Esophagus muscularis mucosa (tissue), 4 donors: ENCODE measurements around the gene DMAC2L. TPM values are rescaled to one million over a fixed set of nuclear protein-coding genes. Genes with fewer than 3 reads are reported as not detected.

Experiments
- DNase-seq: peaks from one replicate; pipeline ENCODE4 v3.0.0-alpha.2; 2017; ENCODE audit errors: extremely low spot score
- H3K27ac ChIP-seq, 4 donors: fragments of 200-600 bp; sonication (generic); replicated peaks in 1 of 4; 1 replicate in 3 of 4; 2 replicates in 1 of 4; pipeline ENCODE4 v1.5.1; 2016 to 2019; ENCODE audit warnings: mild to moderate bottlenecking in 1 of 4
- H3K27me3 ChIP-seq, 4 donors: fragments of 200-600 bp; sonication (generic); one replicate each; pipeline versions ENCODE4 v1.5.1 to v1.6.0; 2016 to 2019
- H3K36me3 ChIP-seq, 4 donors: fragments of 200-600 bp; sonication (generic); one replicate each; pipeline ENCODE4 v1.5.1; 2016 to 2019
- H3K4me1 ChIP-seq, 4 donors: fragments of 200-600 bp; sonication (generic); one replicate each; pipeline ENCODE4 v1.5.1; 2016 to 2019
- H3K4me3 ChIP-seq, 4 donors: fragments of 200-600 bp; sonication (generic); 1 replicate in 2 of 4; 2 replicates in 2 of 4; pipeline ENCODE4 v1.5.1; 2016 to 2019; ENCODE audit warnings: mild to moderate bottlenecking in 4 of 4, moderate library complexity in 1 of 4
- H3K9me3 ChIP-seq, 4 donors: fragments of 200-600 bp; sonication (generic); 1 replicate in 3 of 4; 2 replicates in 1 of 4; pipeline ENCODE4 v1.5.1; 2016 to 2019
- EP300 ChIP-seq: sonication (generic); formaldehyde crosslinking; IDR thresholded peaks from one replicate; pipeline ENCODE4 v1.6.1; 2017; ENCODE audit warnings: antibody characterized with exemption
- POLR2A ChIP-seq: fragments of 450-650 bp; IDR thresholded peaks from one replicate; pipeline ENCODE4 v1.6.1; 2017; ENCODE audit warnings: antibody characterized with exemption, moderate library complexity, mild to moderate bottlenecking, low read depth
- POLR2AphosphoS5 ChIP-seq, 2 donors: sonication (generic); formaldehyde crosslinking; IDR thresholded peaks; one replicate each; pipeline ENCODE4 v1.6.1; 2017; ENCODE audit warnings: antibody characterized with exemption in 2 of 2
- WGBS: methylation state at CpG from one replicate; pipeline ENCODE4 v1.1.5; 2018; 5-methylcytosine and 5-hydroxymethylcytosine counted together
- intact Hi-C: fragments of 100-400 bp; cut with DNase I; formaldehyde crosslinking; loops from one replicate; pipeline ENCODE4 v1.15.1; 2023
- total RNA-seq, 4 donors: library from RNA; depleted of rRNA; stranded (reverse); fragments of >200 nt; gene quantifications; one replicate each; pipeline versions ENCODE4 v1.1.0 to v1.2.1, GENCODE V29; 2016
- TF ChIP-seq, protein P1 (sequence below), 3 experiments: fragments of 200-600 bp in 2 of 3; fragments of 450-650 bp in 1 of 3; sonication (generic) in 2 of 3; IDR thresholded peaks; one replicate each; pipeline ENCODE4 v1.5.1; 2017 to 2019; ENCODE audit warnings: antibody characterized with exemption in 3 of 3, mild to moderate bottlenecking in 2 of 3, moderate library complexity in 1 of 3

The DMAC2L gene
- total RNA-seq, 4 donors from 2014 or later, result 9.9 to 33.6 (median 14.6) TPM

DNA sequence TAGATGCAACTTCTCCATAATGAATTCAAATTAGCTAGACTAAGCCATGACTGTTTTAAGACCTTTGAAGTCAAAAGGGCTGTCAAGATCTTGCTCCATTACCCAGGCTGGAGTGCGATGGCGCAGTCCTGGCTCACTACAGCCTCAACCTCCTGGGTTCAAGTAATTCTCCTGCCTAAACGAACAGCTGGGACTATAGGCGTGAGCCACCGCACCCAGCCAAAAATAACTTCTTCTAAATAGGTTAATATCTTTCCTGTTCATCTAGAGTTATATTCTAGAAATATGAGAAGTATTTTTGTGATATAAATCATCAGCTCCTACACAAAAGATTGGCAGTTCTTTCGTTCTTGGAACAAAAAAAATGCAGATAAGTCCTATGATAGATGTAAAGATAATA lies 41.2 kb upstream of the DMAC2L start:
- Histone ChIP-seq H3K27ac (no peak overlapping the region), H3K4me3 (no peak overlapping the region), H3K4me1 (no peaks in the 10 kb centered on the region), H3K9me3 (no peaks in the 10 kb centered on the region), H3K27me3 (no peaks in the 10 kb centered on the region), H3K36me3 (peaks cover 0 to 13% (median 0%) of the 10 kb centered on the region in 4 donors)
- 96% methylated on average over 6 of the region's 6 CpGs for WGBS
- no peak for TF ChIP-seq EP300
- no peak for TF ChIP-seq POLR2AphosphoS5 (IDR thresholded peaks at IDR 0.05)
- no peak for TF ChIP-seq POLR2A
- TF ChIP-seq, protein P1, sequence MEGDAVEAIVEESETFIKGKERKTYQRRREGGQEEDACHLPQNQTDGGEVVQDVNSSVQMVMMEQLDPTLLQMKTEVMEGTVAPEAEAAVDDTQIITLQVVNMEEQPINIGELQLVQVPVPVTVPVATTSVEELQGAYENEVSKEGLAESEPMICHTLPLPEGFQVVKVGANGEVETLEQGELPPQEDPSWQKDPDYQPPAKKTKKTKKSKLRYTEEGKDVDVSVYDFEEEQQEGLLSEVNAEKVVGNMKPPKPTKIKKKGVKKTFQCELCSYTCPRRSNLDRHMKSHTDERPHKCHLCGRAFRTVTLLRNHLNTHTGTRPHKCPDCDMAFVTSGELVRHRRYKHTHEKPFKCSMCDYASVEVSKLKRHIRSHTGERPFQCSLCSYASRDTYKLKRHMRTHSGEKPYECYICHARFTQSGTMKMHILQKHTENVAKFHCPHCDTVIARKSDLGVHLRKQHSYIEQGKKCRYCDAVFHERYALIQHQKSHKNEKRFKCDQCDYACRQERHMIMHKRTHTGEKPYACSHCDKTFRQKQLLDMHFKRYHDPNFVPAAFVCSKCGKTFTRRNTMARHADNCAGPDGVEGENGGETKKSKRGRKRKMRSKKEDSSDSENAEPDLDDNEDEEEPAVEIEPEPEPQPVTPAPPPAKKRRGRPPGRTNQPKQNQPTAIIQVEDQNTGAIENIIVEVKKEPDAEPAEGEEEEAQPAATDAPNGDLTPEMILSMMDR (IDR thresholded peaks at IDR 0.05), result no peak
- intact Hi-C loops, result no loop called here
- no peak for DNase-seq

DNA sequence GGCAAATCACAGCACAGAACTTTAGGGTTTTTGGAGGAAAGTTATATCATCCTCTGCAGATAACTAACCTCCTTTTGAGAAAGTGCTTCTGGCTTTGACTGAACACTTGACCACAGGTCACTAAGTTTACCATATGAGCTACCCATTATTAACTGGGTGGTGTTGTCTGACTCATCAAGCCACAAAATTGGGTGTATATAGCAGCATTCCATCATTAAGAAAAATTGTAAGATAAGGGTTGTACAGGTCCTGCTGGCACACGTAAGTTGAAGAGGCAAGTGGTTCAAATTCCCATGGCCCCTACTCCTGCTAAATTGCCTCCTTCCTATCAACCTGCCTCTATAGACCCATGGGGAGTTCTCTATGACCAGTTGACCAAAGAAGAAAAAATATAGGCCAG lies 39.6 kb upstream of the DMAC2L start:
- intact Hi-C loops, result no loop called here
- TF ChIP-seq POLR2A, result no peak
- TF ChIP-seq, protein P1 (IDR thresholded peaks at IDR 0.05), result no peak
- TF ChIP-seq EP300, result no peak
- TF ChIP-seq POLR2AphosphoS5 (IDR thresholded peaks at IDR 0.05), result no peak
- DNase-seq, result no peak
- Histone ChIP-seq H3K4me1 (no peaks in the 10 kb centered on the region), H3K27me3 (no peaks in the 10 kb centered on the region), H3K4me3 (no peak overlapping the region), H3K27ac (no peak overlapping the region), H3K36me3 (peaks cover 0 to 13% (median 0%) of the 10 kb centered on the region in 4 donors), H3K9me3 (no peaks in the 10 kb centered on the region)
- 100% methylated on average over 1 of the region's 1 CpG for WGBS

DNA sequence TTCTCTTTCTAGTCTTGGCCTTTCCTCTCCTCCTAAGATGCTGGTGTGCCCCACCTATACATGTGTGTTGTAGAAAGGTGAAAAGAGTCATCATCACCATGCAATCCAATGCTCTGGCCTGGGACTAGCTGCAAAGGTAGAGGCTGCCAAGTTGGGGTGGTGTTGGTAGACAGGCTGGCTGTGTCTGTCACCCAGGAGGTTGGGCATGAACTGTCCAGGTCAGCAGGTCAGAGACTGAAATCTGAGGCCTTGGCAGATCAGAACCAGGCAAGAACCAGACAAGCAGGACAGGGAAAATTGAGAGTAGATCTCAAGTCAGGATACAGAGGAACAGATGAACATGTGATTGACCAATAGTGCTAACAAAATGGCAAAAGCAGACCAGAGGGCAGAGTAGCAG lies 26.3 kb upstream of the DMAC2L start:
- no peak overlapping the region for H3K4me3 ChIP-seq
- intact Hi-C loops, result no loop called here
- no peak for DNase-seq
- no peak overlapping the region for H3K27ac ChIP-seq
- H3K27me3 ChIP-seq, result no peaks in the 10 kb centered on the region
- TF ChIP-seq POLR2A (no peak), EP300 (no peak), POLR2AphosphoS5 (IDR thresholded peaks at IDR 0.05) (no peak)
- TF ChIP-seq, protein P1 (IDR thresholded peaks at IDR 0.05), result no peak
- H3K36me3 ChIP-seq, result peaks cover 0 to 13% (median 0%) of the 10 kb centered on the region in 4 donors
- no peaks in the 10 kb centered on the region for H3K9me3 ChIP-seq
- H3K4me1 ChIP-seq, result no peaks in the 10 kb centered on the region

DNA sequence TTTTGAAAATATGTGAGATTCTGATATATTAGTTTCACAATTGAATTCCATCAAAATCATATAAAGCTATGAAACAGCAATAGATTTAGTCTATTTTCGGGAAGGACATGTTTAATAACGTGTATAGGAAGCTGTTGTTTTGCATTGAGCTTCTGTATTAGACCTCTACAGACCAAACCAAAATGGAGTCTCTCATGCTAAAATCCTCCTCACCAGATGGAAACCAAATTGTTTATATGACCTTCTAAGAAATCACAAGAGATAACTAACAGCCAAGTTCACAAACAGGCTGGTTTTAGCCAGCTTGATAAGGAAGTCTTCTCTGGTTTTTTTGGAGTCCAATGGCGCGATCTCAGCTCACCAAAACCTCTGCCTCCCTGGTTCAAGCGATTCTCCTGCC lies 24.0 kb upstream of the DMAC2L start:
- intact Hi-C loops, result no loop called here
- peaks cover 0 to 12% (median 0%) of the 10 kb centered on the region in 4 donors for H3K36me3 ChIP-seq
- TF ChIP-seq, protein P1 (IDR thresholded peaks at IDR 0.05), result no peak
- no peak for TF ChIP-seq POLR2A
- TF ChIP-seq EP300, result no peak
- TF ChIP-seq POLR2AphosphoS5 (IDR thresholded peaks at IDR 0.05), result no peak
- no peak overlapping the region for H3K27ac ChIP-seq
- DNase-seq, result no peak
- H3K4me1 ChIP-seq, result no peaks in the 10 kb centered on the region
- WGBS, result 97% methylated on average over 5 of the region's 5 CpGs
- no peaks in the 10 kb centered on the region for H3K27me3 ChIP-seq
- no peaks in the 10 kb centered on the region for H3K9me3 ChIP-seq
- no peak overlapping the region for H3K4me3 ChIP-seq

DNA sequence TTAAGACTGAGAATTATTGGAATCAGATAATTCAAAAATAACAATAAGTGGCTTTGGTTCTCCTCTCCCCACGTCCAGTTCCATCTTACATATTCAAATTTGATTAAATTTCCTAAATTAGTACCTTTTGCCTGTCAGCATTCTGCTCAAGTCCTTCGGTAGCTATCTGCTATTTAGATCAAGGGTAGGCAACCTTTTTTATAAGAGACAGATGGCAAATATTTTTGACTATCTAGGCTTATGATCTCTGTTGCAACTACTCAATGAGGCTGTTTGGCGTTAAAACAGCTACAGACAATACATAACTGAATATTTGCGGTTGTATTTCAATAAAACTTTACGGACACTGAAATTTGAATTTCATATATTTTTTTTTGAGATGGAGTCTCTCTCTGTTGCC lies 21.8 kb upstream of the DMAC2L start:
- Histone ChIP-seq H3K36me3 (peaks cover 0 to 21% (median 5%) of the 10 kb centered on the region in 4 donors), H3K9me3 (no peaks in the 10 kb centered on the region), H3K4me1 (no peaks in the 10 kb centered on the region), H3K27me3 (no peaks in the 10 kb centered on the region), H3K4me3 (no peak overlapping the region), H3K27ac (no peak overlapping the region)
- no peak for TF ChIP-seq POLR2A
- TF ChIP-seq POLR2AphosphoS5 (IDR thresholded peaks at IDR 0.05), result no peak
- TF ChIP-seq, protein P1 (IDR thresholded peaks at IDR 0.05), result no peak
- no peak for TF ChIP-seq EP300
- intact Hi-C loops, result no loop called here
- 90% methylated on average over 5 of the region's 5 CpGs for WGBS
- no peak for DNase-seq
